ENCODE results near the gene BLVRA.

GRCh38 chr7:43781726-43782607 is 23.5 kb downstream of the BLVRA start:
- TF ChIP-seq CTCF (IDR thresholded peaks at IDR 0.05) (no peak), POLR2AphosphoS5 (IDR thresholded peaks at IDR 0.05; ENCODE audit: insufficient read depth in 1 of 2, low read depth in 1 of 2) (peak; percentile 15 to 54)
